Brain microvascular endothelial cell (primary cell): ENCODE measurements around the gene ELFN1.

Experiments
- DNase-seq: peaks from one replicate; pipeline ENCODE4 v3.0.0-alpha.2; 2020
- H3K27ac ChIP-seq: fragments of 250-450 bp; sonication (Bioruptor Pico); 2 replicates; pipeline ENCODE4 v1.5.1; 2020; ENCODE audit warnings: mild to moderate bottlenecking, moderate library complexity
- H3K27me3 ChIP-seq: fragments of 250-450 bp; sonication (Bioruptor Pico); replicated peaks from 2 replicates; pipeline ENCODE4 v1.5.1; 2020; ENCODE audit warnings: mild to moderate bottlenecking
- H3K36me3 ChIP-seq: fragments of 250-450 bp; sonication (Bioruptor Pico); replicated peaks from 2 replicates; pipeline ENCODE4 v1.5.1; 2020; ENCODE audit warnings: mild to moderate bottlenecking
- H3K4me3 ChIP-seq: 2 replicates; pipeline ENCODE4 v1.5.1; 2011; ENCODE audit warnings: low read depth, mild to moderate bottlenecking, control low read depth, low read length, moderate library complexity
- CTCF ChIP-seq: IDR thresholded peaks from 2 replicates; pipeline ENCODE4 v1.5.1; 2011; ENCODE audit warnings: low read depth, mild to moderate bottlenecking, moderate library complexity, low read length, control low read depth, inconsistent platforms; ENCODE audit errors: missing control alignments
- in situ Hi-C: cut with HindIII; loops from 2 replicates; pipeline ENCODE4 v1.10.0; 2017; ENCODE audit warnings: low sequenced_read_pairs, low pct_ligation_motif_present

ELFN1 gene

GRCh38 chr7:1647961-1648672 lies 22.0 kb upstream of the ELFN1 start:
- DNase-seq: no peak
- H3K27ac ChIP-seq: no peak overlapping the region
- H3K4me3 ChIP-seq: no peak overlapping the region
- TF ChIP-seq CTCF: no peak
- peaks cover 21% of the 10 kb centered on the region for H3K27me3 ChIP-seq
- no peaks in the 10 kb centered on the region for H3K36me3 ChIP-seq
- in situ Hi-C loops: no loop called here

- peaks cover 21% of the 10 kb centered on the region for H3K27me3 ChIP-seq
Observed at GRCh38 chr7:1649751-1650326, 20.2 kb upstream of the ELFN1 start.

GRCh38 chr7:1650363-1651030 lies 19.6 kb upstream of the ELFN1 start:
- Histone ChIP-seq H3K27me3 (peaks cover 21% of the 10 kb centered on the region), H3K4me3 (no peak overlapping the region)
- in situ Hi-C loops: no loop called here

More at GRCh38 chr7:1649751-1650326, 20.2 kb upstream of the ELFN1 start:
- Histone ChIP-seq H3K4me3 (no peak overlapping the region), H3K27ac (no peak overlapping the region), H3K36me3 (no peaks in the 10 kb centered on the region)
- no peak for TF ChIP-seq CTCF
- DNase-seq: no peak
- in situ Hi-C loops: no loop called here

GRCh38 chr7:1651031-1651446 lies 19.0 kb upstream of the ELFN1 start:
- Histone ChIP-seq H3K27me3 (peaks cover 21% of the 10 kb centered on the region), H3K27ac (no peak overlapping the region)

More at GRCh38 chr7:1650363-1651030, 19.6 kb upstream of the ELFN1 start:
- Histone ChIP-seq H3K27ac (no peak overlapping the region), H3K36me3 (no peaks in the 10 kb centered on the region)
- no peak for TF ChIP-seq CTCF
- DNase-seq: no peak

GRCh38 chr7:1651891-1652290 lies 18.2 kb upstream of the ELFN1 start:
- Histone ChIP-seq H3K27me3 (peaks cover 15% of the 10 kb centered on the region), H3K36me3 (no peaks in the 10 kb centered on the region), H3K27ac (no peak overlapping the region), H3K4me3 (no peak overlapping the region)
- in situ Hi-C loops: no loop called here
- DNase-seq: no peak
- no peak for TF ChIP-seq CTCF

More at GRCh38 chr7:1651031-1651446, 19.0 kb upstream of the ELFN1 start:
- TF ChIP-seq CTCF: no peak
- Histone ChIP-seq H3K36me3 (no peaks in the 10 kb centered on the region), H3K4me3 (no peak overlapping the region)
- no peak for DNase-seq
- in situ Hi-C loops: no loop called here
